Measurements from ENCODE around the gene CCR2. TPM values are rescaled to one million over a fixed set of nuclear protein-coding genes. Genes with fewer than 3 reads are reported as not detected.
A peak's percentile ranks its signal among the peaks of the same experiment; 100 is the strongest.

Gene CCR2
- total and polyA plus RNA-seq, 4 donors = 1.7 to 21.2 (median 8.4) TPM

DNA sequence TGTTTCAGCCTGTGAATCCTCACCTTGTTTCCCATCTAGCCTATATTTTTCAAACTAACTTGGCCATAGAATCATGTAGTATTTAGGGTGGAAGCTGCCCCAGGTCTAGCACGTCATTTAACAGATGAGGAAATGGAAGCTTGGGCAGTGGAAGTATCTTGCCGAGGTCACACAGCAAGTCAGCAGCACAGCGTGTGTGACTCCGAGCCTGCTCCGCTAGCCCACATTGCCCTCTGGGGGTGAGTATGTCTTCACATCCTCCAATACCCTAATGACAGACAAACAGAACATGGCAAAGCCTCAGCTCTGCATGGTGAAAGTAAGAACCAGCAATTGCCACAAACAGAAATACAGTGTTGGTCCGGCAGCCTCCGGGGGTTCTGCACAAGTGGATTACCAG lies 14.7 kb downstream of the CCR2 start:
- no peaks in the 10 kb centered on the region for H3K9me3 ChIP-seq (ENCODE audit: control insufficient read depth in 4 of 4, insufficient read depth in 3 of 4, low read length in 3 of 4)
- WGBS, 2 donors = 50 to 57% methylated on average over 7 of the region's 7 CpGs
- no peak overlapping the region for H3K4me3 ChIP-seq
- DNase-seq (peak in 2 of 3 donors; percentile 43 to 56), ATAC-seq (ENCODE audit: insufficient read depth, low FRiP score) (peak; percentile 70)
- H3K27me3 ChIP-seq (ENCODE audit: control insufficient read depth in 3 of 3, insufficient read depth in 3 of 3, low read length in 2 of 3) = no peaks in the 10 kb centered on the region
- no peak overlapping the region for H3K27ac ChIP-seq (ENCODE audit: low read depth in 1 of 2, low read length in 1 of 2)
- no peak overlapping the region for H3K9ac ChIP-seq (ENCODE audit: insufficient read depth in 1 of 2, low read length in 2 of 2)
- TF ChIP-seq, protein P1, sequence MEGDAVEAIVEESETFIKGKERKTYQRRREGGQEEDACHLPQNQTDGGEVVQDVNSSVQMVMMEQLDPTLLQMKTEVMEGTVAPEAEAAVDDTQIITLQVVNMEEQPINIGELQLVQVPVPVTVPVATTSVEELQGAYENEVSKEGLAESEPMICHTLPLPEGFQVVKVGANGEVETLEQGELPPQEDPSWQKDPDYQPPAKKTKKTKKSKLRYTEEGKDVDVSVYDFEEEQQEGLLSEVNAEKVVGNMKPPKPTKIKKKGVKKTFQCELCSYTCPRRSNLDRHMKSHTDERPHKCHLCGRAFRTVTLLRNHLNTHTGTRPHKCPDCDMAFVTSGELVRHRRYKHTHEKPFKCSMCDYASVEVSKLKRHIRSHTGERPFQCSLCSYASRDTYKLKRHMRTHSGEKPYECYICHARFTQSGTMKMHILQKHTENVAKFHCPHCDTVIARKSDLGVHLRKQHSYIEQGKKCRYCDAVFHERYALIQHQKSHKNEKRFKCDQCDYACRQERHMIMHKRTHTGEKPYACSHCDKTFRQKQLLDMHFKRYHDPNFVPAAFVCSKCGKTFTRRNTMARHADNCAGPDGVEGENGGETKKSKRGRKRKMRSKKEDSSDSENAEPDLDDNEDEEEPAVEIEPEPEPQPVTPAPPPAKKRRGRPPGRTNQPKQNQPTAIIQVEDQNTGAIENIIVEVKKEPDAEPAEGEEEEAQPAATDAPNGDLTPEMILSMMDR (IDR thresholded peaks at IDR 0.05; ENCODE audit: control extremely low read depth, extremely low read depth) = peak; percentile 50
- peaks cover 0 to 28% (median 3%) of the 10 kb centered on the region in 5 donors for H3K4me1 ChIP-seq (ENCODE audit: control insufficient read depth in 5 of 5, insufficient read depth in 5 of 5, low read length in 5 of 5)
- no peaks in the 10 kb centered on the region for H3K36me3 ChIP-seq (ENCODE audit: control insufficient read depth in 4 of 4, insufficient read depth in 4 of 4, low read length in 4 of 4)

GRCh38 chr3:46369151-46369550 lies 15.2 kb downstream of the CCR2 start:
- peaks cover 0 to 28% (median 3%) of the 10 kb centered on the region in 5 donors for H3K4me1 ChIP-seq (ENCODE audit: control insufficient read depth in 5 of 5, insufficient read depth in 5 of 5, low read length in 5 of 5)
- WGBS, 2 donors = 91 to 92% methylated on average over 4 of the region's 4 CpGs

GRCh38 chr3:46369675-46370132 lies 15.8 kb downstream of the CCR2 start:
- ATAC-seq (ENCODE audit: insufficient read depth, low FRiP score) (no peak), DNase-seq (no peak)
- TF ChIP-seq, protein P1 (IDR thresholded peaks at IDR 0.05; ENCODE audit: control extremely low read depth, extremely low read depth) = no peak
- Histone ChIP-seq H3K4me1 (ENCODE audit: control insufficient read depth in 5 of 5, insufficient read depth in 5 of 5, low read length in 5 of 5) (peaks cover 0 to 28% (median 3%) of the 10 kb centered on the region in 5 donors), H3K9me3 (ENCODE audit: control insufficient read depth in 4 of 4, insufficient read depth in 3 of 4, low read length in 3 of 4) (no peaks in the 10 kb centered on the region), H3K27me3 (ENCODE audit: control insufficient read depth in 3 of 3, insufficient read depth in 3 of 3, low read length in 2 of 3) (no peaks in the 10 kb centered on the region), H3K4me3 (no peak overlapping the region), H3K27ac (ENCODE audit: low read depth in 1 of 2, low read length in 1 of 2) (peak overlapping the region in 1 of 2 donors; percentile 26), H3K9ac (ENCODE audit: insufficient read depth in 1 of 2, low read length in 2 of 2) (no peak overlapping the region), H3K36me3 (ENCODE audit: control insufficient read depth in 4 of 4, insufficient read depth in 4 of 4, low read length in 4 of 4) (no peaks in the 10 kb centered on the region)
- 71 to 90% methylated on average over 6 of the region's 6 CpGs for WGBS, 2 donors

More at GRCh38 chr3:46369151-46369550, 15.2 kb downstream of the CCR2 start:
- no peak overlapping the region for H3K9ac ChIP-seq (ENCODE audit: insufficient read depth in 1 of 2, low read length in 2 of 2)
- no peak overlapping the region for H3K27ac ChIP-seq (ENCODE audit: low read depth in 1 of 2, low read length in 1 of 2)
- no peak for DNase-seq
- ATAC-seq (ENCODE audit: insufficient read depth, low FRiP score) = no peak
- H3K4me3 ChIP-seq = no peak overlapping the region
- H3K27me3 ChIP-seq (ENCODE audit: control insufficient read depth in 3 of 3, insufficient read depth in 3 of 3, low read length in 2 of 3) = no peaks in the 10 kb centered on the region
- no peaks in the 10 kb centered on the region for H3K9me3 ChIP-seq (ENCODE audit: control insufficient read depth in 4 of 4, insufficient read depth in 3 of 4, low read length in 3 of 4)
- TF ChIP-seq, protein P1 (IDR thresholded peaks at IDR 0.05; ENCODE audit: control extremely low read depth, extremely low read depth) = no peak
- no peaks in the 10 kb centered on the region for H3K36me3 ChIP-seq (ENCODE audit: control insufficient read depth in 4 of 4, insufficient read depth in 4 of 4, low read length in 4 of 4)

All from lung (tissue), 12 donors.